HG02623 (cell line): ENCODE measurements around the gene DNAJC5.
A peak's percentile ranks its signal among the peaks of the same experiment; 100 is the strongest.
"Not testable (repeated sequence)": the region's sequence is repeated elsewhere in the genome, so short reads cannot be mapped to it uniquely, and the experiment has no call there.

Source experiments
- ATAC-seq: cut with Tn5 transposase; IDR thresholded peaks from one replicate; pipeline ENCODE4 v1.9.1; 2021; ENCODE audit warnings: moderate library complexity; ENCODE audit not compliant: unreplicated experiment

The DNAJC5 gene

GRCh38 chr20:63894358-63895201, at the start of gene DNAJC5:
Gene DNAJC5, plus strand, starts transcription at chr20:63895126. Its CDS starts 33,220 bp downstream, at chr20:63928346.
- ATAC-seq, result peak; percentile 79

- ATAC-seq, result no peak
Observed at GRCh38 chr20:63846128-63846771, 48.7 kb upstream of the DNAJC5 start.

DNA sequence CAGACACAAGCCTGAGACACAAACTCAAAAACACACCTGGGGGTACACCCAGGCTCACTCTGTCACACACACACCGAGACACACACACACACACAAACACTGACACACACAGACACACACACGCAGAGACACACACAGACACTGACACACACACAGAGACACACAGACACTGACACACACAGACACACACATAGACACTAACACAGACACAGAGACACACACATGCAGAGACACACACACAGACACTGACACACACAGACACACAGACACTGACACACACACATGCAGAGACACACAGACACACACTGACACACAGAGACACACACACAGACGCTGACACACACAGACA, 48.1 kb upstream of the DNAJC5 start:
- no peak for ATAC-seq

DNA sequence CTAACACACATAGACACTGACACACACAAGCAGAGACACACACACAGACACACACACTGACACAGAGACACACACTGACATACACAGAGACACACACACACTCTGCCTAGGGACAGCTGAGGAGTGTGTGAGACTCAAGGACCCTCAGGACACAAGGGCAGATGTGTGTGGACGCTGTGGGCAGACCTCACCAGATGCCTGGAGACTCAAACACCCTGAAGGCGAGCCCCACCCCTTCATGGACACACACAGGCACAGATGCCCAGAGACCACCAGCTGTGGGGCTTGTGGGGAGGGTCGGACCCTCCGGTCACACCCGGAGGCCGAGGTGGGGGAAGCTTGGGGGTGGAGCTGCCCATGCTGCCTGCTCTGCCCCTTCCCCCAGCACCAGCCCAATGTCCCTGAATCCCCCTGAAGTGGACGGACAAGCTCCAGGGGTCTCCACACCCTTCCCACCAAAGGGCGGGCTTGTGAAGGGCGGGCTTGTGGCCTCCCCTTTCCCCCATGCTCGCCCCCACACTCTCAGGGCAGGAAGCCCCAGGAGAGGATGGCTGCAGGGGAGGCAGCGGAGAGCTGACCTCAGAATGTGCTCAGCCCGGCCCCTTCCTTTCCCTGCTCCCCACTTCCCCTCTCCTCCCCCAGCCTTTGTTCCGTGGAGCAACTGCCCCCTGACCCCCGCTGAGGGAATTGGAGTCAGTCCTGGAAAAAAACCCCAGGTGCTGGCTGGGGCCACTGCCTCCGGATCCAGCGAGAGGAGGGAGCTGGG, 47.5 kb upstream of the DNAJC5 start:
- ATAC-seq, result no peak

GRCh38 chr20:63848003-63848911, 46.7 kb upstream of the DNAJC5 start:
- no peak for ATAC-seq

DNA sequence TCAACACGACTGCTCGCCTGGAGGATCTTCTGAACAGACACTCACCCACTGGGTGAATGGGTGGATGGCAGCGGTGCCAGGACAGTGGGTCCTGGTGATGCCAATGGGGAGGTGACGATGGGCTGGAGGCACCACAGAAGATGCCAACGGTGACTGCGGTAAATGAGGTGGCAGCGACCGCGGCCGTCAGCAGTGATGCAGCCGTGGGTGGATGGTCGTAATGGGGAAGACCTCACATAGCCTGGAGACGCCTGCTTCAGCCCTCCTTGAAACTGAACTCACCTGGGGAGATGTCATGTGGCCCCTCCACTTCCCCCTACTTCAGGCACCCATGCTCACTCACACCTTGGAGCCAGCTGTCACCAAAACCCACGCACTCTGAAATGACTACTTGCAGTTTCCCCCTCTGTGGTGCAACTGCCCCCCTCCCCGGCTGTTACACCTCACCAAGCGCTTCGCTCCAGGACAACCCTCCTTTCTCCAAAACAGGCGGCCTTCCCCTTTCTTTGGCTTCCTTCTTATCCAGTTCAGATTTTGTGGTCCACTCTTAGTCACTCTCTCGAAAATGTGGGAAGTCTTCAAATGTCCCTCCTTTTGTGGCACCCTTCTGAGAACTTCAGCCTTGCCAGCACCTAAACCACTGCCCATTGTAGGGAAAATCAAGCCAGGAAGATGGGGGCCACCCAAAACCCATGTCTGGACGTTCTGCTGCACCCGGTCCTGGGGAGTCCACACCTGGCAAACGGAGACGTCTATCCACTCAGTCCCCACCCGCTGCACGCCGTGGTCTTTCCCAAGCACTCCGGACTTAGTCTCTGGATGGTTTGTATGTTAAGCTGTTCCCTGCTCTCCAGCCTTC, 44.0 kb upstream of the DNAJC5 start:
- peak; percentile 74 for ATAC-seq

- not testable (repeated sequence) for ATAC-seq
Observed at GRCh38 chr20:63851548-63851943, 43.4 kb upstream of the DNAJC5 start.

DNA sequence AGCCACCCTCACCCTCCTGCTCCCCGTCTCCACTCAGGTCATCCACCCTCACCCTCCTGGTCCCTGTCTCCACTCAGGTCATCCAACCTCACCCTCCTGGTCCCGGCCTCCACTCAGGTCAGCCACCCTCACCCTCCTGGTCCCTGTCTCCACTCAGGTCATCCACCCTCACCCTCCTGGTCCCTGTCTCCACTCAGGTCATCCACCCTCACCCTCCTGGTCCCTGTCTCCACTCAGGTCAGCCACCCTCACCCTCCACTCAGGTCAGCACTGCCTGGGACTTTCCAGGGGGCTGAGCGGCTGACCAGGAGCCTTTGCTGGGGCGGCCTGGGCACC, 41.2 kb upstream of the DNAJC5 start:
- not testable (repeated sequence) for ATAC-seq

- ATAC-seq, result no peak
Observed at GRCh38 chr20:63854069-63854765, 40.7 kb upstream of the DNAJC5 start.

- ATAC-seq, result no peak
Observed at GRCh38 chr20:63854766-63855362, 40.1 kb upstream of the DNAJC5 start.

DNA sequence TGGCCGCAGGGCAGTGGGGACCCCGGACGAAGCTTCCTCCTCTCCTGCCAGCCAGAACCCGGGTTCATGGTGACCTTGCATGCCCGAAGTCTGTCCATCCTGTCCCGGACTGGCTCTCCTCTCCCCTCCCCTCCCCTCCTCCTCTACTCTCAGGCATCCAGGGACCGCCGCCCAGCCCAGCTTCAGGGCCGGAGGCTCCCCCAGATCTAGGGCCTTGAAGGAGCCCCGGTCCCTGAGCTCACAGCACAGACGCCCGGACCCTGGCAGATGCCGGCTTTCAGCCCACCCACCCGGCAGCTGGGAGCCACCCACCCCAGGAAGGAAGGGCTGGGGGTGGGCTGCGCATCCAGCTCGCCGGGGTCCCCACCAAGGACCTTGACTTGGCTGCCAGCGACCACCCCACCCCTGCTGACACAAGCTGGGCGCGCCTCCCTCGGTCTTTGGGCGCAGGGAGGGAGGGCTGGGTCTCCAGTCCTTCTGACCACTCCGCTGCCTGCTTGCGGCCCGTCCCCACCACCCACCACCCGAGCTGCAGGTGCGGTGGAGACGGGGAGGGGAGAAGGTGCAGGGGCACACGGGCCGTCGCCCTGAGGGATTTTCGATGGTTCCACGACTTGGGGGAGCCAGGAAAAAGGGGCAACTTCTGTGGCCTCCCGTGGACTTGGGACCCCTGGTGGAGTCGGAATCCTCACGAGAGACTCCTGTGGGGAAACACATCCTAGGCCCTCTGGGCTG, 39.4 kb upstream of the DNAJC5 start:
- no peak for ATAC-seq

GRCh38 chr20:63856098-63856511, 38.8 kb upstream of the DNAJC5 start:
- ATAC-seq, result no peak

- no peak for ATAC-seq
Observed at GRCh38 chr20:63857764-63858392, 37.0 kb upstream of the DNAJC5 start.

GRCh38 chr20:63858393-63859165, 36.3 kb upstream of the DNAJC5 start:
- ATAC-seq, result no peak

GRCh38 chr20:63859166-63859699, 35.7 kb upstream of the DNAJC5 start:
- ATAC-seq, result no peak

- no peak for ATAC-seq
Observed at GRCh38 chr20:63860325-63861051, 34.4 kb upstream of the DNAJC5 start.
